ENCODE results near the gene UGT1A10.

The UGT1A10 gene

DNA sequence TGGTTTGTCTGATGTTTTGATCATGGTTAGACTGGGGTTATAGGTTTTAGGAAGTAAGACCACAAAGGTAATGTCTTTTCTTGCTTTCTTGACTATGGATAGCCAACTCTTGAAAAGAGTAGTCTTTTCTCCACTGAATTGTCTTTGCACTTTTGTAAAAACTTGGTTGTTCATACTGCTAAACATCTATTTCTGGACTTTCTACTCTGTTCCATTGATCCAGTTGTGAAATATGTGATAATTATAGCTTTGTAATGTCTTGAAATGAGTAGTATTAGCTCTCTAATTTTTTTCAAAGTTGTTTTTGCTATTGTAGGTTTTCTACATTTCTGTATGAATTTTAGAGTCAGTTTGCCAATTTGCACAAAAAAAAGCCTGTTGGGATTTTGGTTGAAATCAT is 22.4 kb downstream of the UGT1A10 start:
- DNase-seq (ENCODE audit: extremely low read depth, insufficient read length) = no peak
- Histone ChIP-seq H3K36me3 (ENCODE audit: control insufficient read depth, insufficient read depth, low read length) (no peaks in the 10 kb centered on the region), H3K27me3 (replicated peaks; ENCODE audit: control insufficient read depth, insufficient read depth, low read length) (no peaks in the 10 kb centered on the region), H3K4me3 (replicated peaks; ENCODE audit: low read depth, low read length) (no peak overlapping the region)
- no peak for TF ChIP-seq CTCF (IDR thresholded peaks at IDR 0.05; ENCODE audit: insufficient read depth, low read length, poor library complexity, severe bottlenecking)

DNA sequence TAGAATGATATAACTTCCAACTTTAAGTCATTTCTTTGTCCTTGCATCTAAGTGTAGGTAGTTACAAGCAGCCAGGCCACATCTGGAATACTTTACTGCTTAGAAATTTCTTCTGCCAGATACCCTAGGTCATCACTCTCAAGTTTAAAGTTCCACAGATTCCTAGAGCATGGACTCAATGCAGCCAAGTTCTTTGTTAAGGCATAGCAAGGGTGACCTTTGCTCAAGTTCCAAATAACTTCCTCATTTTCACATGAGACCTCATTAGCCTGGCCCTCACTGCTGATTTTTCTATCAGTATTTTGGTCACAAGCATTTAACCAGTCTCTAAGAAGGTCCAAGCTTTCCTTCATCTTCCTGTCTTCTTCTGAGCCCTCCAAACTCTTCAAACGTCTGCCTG is 27.7 kb downstream of the UGT1A10 start:
- H3K36me3 ChIP-seq (ENCODE audit: control insufficient read depth, insufficient read depth, low read length) = no peaks in the 10 kb centered on the region
- no peak for DNase-seq (ENCODE audit: extremely low read depth, insufficient read length)
- H3K4me3 ChIP-seq (replicated peaks; ENCODE audit: low read depth, low read length) = no peak overlapping the region
- no peak for TF ChIP-seq CTCF (IDR thresholded peaks at IDR 0.05; ENCODE audit: insufficient read depth, low read length, poor library complexity, severe bottlenecking)
- no peaks in the 10 kb centered on the region for H3K27me3 ChIP-seq (replicated peaks; ENCODE audit: control insufficient read depth, insufficient read depth, low read length)

GRCh38 chr2:233668605-233669260 is 32.5 kb downstream of the UGT1A10 start:
- no peak for DNase-seq (ENCODE audit: extremely low read depth, insufficient read length)
- Histone ChIP-seq H3K4me3 (replicated peaks; ENCODE audit: low read depth, low read length) (no peak overlapping the region), H3K27me3 (replicated peaks; ENCODE audit: control insufficient read depth, insufficient read depth, low read length) (no peaks in the 10 kb centered on the region), H3K36me3 (ENCODE audit: control insufficient read depth, insufficient read depth, low read length) (no peaks in the 10 kb centered on the region)
- TF ChIP-seq CTCF (IDR thresholded peaks at IDR 0.05; ENCODE audit: insufficient read depth, low read length, poor library complexity, severe bottlenecking) = no peak

DNA sequence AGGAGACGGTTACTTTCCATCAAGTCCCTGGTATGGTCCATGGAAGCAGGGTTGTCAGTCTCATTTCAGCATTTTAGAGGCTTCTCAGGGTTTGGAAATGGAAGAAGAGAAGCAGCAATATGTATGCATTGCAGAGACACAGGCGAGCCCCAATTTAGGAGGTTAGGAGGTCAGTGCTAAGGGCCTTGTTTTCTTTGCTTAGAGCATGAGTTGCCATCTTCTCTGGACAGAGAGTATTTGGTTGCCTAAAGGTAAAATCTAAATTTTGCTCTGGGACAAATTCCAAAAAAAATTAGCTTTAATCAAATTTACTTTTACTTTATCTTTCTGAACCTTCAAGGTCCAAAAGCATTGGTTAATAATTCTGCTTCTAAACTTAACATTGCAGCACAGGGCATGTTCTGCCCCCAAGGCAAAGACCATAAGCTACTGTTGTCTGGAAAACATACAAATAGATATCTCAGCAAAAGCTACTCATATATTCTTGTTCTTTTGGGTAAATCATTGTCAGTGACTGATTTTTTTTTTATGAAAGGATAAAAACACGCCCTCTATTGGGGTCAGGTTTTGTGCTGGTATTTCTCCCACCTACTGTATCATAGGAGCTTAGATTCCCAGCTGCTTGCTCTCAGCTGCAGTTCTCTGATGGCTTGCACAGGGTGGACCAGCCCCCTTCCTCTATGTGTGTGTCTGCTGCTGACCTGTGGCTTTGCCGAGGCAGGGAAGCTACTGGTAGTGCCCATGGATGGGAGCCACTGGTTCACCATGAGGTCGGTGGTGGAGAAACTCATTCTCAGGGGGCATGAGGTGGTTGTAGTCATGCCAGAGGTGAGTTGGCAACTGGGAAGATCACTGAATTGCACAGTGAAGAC is 35.3 kb downstream of the UGT1A10 start, which contains the start of gene UGT1A9:
Gene UGT1A9 (plus strand): TSS at position 609 of the 872 bp plus-strand sequence. CDS start 37 bp downstream, at position 646.
- H3K4me3 ChIP-seq (replicated peaks; ENCODE audit: low read depth, low read length) = no peak within 1 kb of the TSS
- no peaks in the 10 kb centered on the region for H3K36me3 ChIP-seq (ENCODE audit: control insufficient read depth, insufficient read depth, low read length)
- TF ChIP-seq CTCF (IDR thresholded peaks at IDR 0.05; ENCODE audit: insufficient read depth, low read length, poor library complexity, severe bottlenecking) = no peak
- no peak for DNase-seq (ENCODE audit: extremely low read depth, insufficient read length)
- no peaks in the 10 kb centered on the region for H3K27me3 ChIP-seq (replicated peaks; ENCODE audit: control insufficient read depth, insufficient read depth, low read length)

DNA sequence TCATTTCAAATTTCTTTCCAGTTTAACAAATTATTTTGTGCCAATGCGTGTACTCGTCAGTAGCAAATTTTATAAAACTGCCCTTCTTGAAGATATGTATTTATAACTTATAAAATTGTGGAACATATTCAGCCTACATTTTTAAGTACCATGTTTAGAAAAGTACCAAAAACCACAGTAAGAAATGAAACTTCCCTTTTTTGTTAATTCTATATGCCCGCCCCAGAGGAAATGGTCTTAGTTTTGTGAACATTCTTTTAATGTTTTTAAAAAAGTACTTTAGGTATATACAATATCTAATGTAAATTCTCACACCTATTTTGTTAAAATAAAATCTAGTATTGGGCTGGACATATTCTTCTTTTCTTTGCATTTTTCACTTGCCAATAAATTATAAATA is 36.6 kb downstream of the UGT1A10 start:
- Histone ChIP-seq H3K27me3 (replicated peaks; ENCODE audit: control insufficient read depth, insufficient read depth, low read length) (no peaks in the 10 kb centered on the region), H3K36me3 (ENCODE audit: control insufficient read depth, insufficient read depth, low read length) (no peaks in the 10 kb centered on the region), H3K4me3 (replicated peaks; ENCODE audit: low read depth, low read length) (no peak overlapping the region)
- TF ChIP-seq CTCF (IDR thresholded peaks at IDR 0.05; ENCODE audit: insufficient read depth, low read length, poor library complexity, severe bottlenecking) = no peak
- no peak for DNase-seq (ENCODE audit: extremely low read depth, insufficient read length)

Data from GM06990 (cell line).